ENCODE data around the gene MPEG1.

DNA sequence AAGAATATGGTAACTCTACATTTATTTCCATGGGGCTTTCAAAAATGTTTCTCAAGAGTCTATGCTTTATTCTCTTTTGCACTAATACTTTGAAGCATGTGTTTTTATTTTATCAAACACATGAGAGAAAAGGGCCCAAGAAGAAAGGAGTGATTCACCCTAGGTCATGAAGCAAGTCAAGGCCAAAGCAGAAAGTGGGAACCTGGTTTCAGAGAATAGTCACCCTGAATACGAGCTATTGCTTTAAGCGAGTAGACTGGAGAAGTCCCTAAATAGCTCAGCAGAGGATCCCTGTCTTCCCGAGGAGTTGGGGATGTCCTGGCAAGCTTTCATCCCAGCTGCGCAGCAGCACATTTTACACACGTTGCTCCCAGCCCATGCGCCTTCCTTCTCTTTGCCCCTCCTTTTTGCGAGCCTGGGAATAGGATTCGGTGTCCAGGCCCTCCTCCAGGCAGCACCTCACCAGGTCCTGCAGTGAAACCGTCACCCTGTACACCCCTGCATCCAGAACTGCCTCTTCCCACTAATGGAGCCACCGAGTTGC lies 19.1 kb downstream of the MPEG1 start:
- TF ChIP-seq POLR2AphosphoS5 (IDR thresholded peaks at IDR 0.05; ENCODE audit: low read depth, low read length) = no peak
- TF ChIP-seq POLR2A (IDR thresholded peaks at IDR 0.05; ENCODE audit: low read depth, low read length) = no peak
- no peak for TF ChIP-seq TAF1 (IDR thresholded peaks at IDR 0.05; ENCODE audit: borderline replicate concordance, low read depth, low read length)

Data from GM12892 (cell line).